HepG2 (cell line): Measurements from ENCODE around the gene MPP3. TPM values are rescaled to one million over a fixed set of nuclear protein-coding genes. Genes with fewer than 3 reads are reported as not detected.
A peak's percentile ranks its signal among the peaks of the same experiment; 100 is the strongest.

ENCODE experiments used
- CEBPZ ChIP-seq: IDR thresholded peaks from 2 replicates; pipeline ENCODE4 v1.6.1; 2012; ENCODE audit warnings: low read length, improper control_type of control experiment
- JARID2 ChIP-seq: sonication (generic); formaldehyde crosslinking; IDR thresholded peaks from 2 replicates; pipeline ENCODE4 v1.8.1; 2023; ENCODE audit warnings: missing genetic modification reagents, inconsistent platforms; ENCODE audit not compliant: insufficient replicate concordance
- KLF16 ChIP-seq, 2 experiments: sonication (generic) in 1 of 2; formaldehyde crosslinking in 1 of 2; IDR thresholded peaks; 2 replicates each; pipeline versions ENCODE4 v1.6.1 to v1.8.0; 2016 to 2023; ENCODE audit warnings: missing genetic modification reagents in 2 of 2, missing compliant biosample characterization in 1 of 2
- NCOA5 ChIP-seq: sonication (generic); formaldehyde crosslinking; IDR thresholded peaks from 2 replicates; pipeline ENCODE4 v1.4.0; 2020; ENCODE audit warnings: missing genetic modification reagents
- NPAS2 ChIP-seq: sonication (generic); formaldehyde crosslinking; IDR thresholded peaks from 2 replicates; pipeline ENCODE4 v1.8.0; 2022; ENCODE audit warnings: mild to moderate bottlenecking, missing genetic modification reagents, borderline replicate concordance
- RAD51 ChIP-seq: fragments of 450-650 bp; IDR thresholded peaks from 2 replicates; pipeline ENCODE4 v1.6.1; 2016; ENCODE audit warnings: borderline replicate concordance
- SPEN ChIP-seq: sonication (generic); formaldehyde crosslinking; IDR thresholded peaks from 2 replicates; pipeline ENCODE4 v1.5.1; 2020; ENCODE audit warnings: low read depth, mild to moderate bottlenecking, missing genetic modification reagents
- TEAD2 ChIP-seq: sonication (generic); formaldehyde crosslinking; IDR thresholded peaks from 2 replicates; pipeline ENCODE4 v1.9.0; 2021; ENCODE audit warnings: missing genetic modification reagents
- ZBTB42 ChIP-seq: sonication (generic); formaldehyde crosslinking; IDR thresholded peaks from 2 replicates; pipeline ENCODE4 v1.5.0; 2020; ENCODE audit warnings: mild to moderate bottlenecking, missing genetic modification reagents
- ZNF235 ChIP-seq: sonication (generic); formaldehyde crosslinking; IDR thresholded peaks from 2 replicates; pipeline ENCODE4 v1.8.1; 2023; ENCODE audit warnings: mild to moderate bottlenecking, missing genetic modification reagents, borderline replicate concordance
- ZNF253 ChIP-seq: sonication (generic); formaldehyde crosslinking; IDR thresholded peaks from 2 replicates; pipeline ENCODE4 v1.8.0; 2022; ENCODE audit warnings: mild to moderate bottlenecking, missing genetic modification reagents, borderline replicate concordance
- ZNF530 ChIP-seq: sonication (generic); formaldehyde crosslinking; IDR thresholded peaks from 2 replicates; pipeline ENCODE4 v1.5.0; 2020; ENCODE audit warnings: low read depth, mild to moderate bottlenecking, missing genetic modification reagents
- ZZZ3 ChIP-seq: sonication (generic); formaldehyde crosslinking; IDR thresholded peaks from 2 replicates; pipeline ENCODE4 v1.4.0; 2020; ENCODE audit warnings: missing genetic modification reagents, mild to moderate bottlenecking, borderline replicate concordance
- polyA plus RNA-seq, 8 experiments: library from polyadenylated mRNA; depleted of rRNA in 3 of 8; stranded (reverse) in 7 of 8; unstranded in 1 of 8; fragments of >200 nt; fragmentation: Illumina TruSeq in 4 of 8; extraction: Trizol in 4 of 8; gene quantifications; 2 replicates each; pipeline versions ENCODE4 v1.2.1 to v1.2.3, GENCODE V29; 2011 to 2016; ENCODE audit warnings: low read depth in 4 of 8, missing spikeins in 1 of 8, mixed read lengths in 1 of 8; ENCODE audit not compliant: insufficient read depth in 1 of 8
- total RNA-seq, 5 experiments: library from RNA; depleted of rRNA; stranded (reverse); fragments of >200 nt; fragmentation: Illumina TruSeq; extraction: Trizol; gene quantifications; 2 replicates each; pipeline ENCODE4 v1.2.3, GENCODE V29; 2016; ENCODE audit warnings: low read depth in 1 of 5
- TF ChIP-seq, protein P1 (sequence below): sonication (generic); formaldehyde crosslinking; IDR thresholded peaks from 2 replicates; pipeline ENCODE4 v1.4.0; 2020; ENCODE audit warnings: missing genetic modification reagents
- TF ChIP-seq, protein P2 (sequence below): IDR thresholded peaks from 2 replicates; pipeline ENCODE4 v1.6.1; 2016
- TF ChIP-seq, protein P3 (sequence below): sonication (generic); formaldehyde crosslinking; IDR thresholded peaks from 2 replicates; pipeline ENCODE4 v1.4.0; 2020; ENCODE audit warnings: low read depth, mild to moderate bottlenecking, missing genetic modification reagents
- TF ChIP-seq, protein P4 (sequence below): sonication (generic); formaldehyde crosslinking; IDR thresholded peaks from 2 replicates; pipeline ENCODE4 v1.9.0; 2022; ENCODE audit warnings: low read depth, missing genetic modification reagents
- TF ChIP-seq, protein P5 (sequence below): sonication (generic); formaldehyde crosslinking; IDR thresholded peaks from 2 replicates; pipeline ENCODE4 v1.5.0; 2020; ENCODE audit warnings: missing genetic modification reagents

Gene MPP3
- total and polyA plus RNA-seq, 2 of the 13 experiments (the other 11 are each of a cell fraction or from before 2014, with no cell fraction given): 0.91 to 1.8 TPM

DNA sequence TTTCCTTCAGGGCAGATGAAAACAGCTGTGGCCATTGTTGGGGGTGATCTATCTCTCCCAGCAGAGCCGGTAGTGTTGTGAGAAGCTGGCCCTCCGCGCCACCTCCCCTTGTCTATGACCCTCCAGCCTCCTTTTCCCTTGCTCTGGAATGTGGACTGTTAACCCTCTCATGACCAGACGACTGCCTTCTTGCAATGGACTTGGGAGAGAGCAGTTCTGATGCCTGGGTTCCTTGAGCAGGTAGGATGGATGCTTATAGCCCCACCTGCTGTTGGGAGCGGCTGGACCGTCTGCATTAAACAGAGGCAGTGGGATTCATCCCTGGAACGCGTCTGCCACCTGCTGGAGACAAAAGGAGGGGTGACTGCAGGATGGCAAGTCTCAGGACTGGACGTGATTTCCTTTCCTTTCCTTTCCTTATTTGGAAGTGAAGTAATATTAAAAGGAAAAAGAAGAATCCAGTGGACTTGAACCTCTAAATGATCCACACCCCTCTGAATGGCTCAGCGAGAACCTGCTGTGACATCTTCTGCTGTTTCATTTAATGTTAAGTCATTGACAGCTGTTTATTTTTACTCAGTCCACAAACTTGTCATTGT lies 72.6 kb downstream of the MPP3 start (continued):
- TF ChIP-seq, protein P1, sequence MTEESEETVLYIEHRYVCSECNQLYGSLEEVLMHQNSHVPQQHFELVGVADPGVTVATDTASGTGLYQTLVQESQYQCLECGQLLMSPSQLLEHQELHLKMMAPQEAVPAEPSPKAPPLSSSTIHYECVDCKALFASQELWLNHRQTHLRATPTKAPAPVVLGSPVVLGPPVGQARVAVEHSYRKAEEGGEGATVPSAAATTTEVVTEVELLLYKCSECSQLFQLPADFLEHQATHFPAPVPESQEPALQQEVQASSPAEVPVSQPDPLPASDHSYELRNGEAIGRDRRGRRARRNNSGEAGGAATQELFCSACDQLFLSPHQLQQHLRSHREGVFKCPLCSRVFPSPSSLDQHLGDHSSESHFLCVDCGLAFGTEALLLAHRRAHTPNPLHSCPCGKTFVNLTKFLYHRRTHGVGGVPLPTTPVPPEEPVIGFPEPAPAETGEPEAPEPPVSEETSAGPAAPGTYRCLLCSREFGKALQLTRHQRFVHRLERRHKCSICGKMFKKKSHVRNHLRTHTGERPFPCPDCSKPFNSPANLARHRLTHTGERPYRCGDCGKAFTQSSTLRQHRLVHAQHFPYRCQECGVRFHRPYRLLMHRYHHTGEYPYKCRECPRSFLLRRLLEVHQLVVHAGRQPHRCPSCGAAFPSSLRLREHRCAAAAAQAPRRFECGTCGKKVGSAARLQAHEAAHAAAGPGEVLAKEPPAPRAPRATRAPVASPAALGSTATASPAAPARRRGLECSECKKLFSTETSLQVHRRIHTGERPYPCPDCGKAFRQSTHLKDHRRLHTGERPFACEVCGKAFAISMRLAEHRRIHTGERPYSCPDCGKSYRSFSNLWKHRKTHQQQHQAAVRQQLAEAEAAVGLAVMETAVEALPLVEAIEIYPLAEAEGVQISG (CRISPR knock-in tag): peak; percentile 63; the same call in 1 of the 2 replicates
- no peak for TF ChIP-seq ZNF253
- no peak for TF ChIP-seq SPEN (CRISPR knock-in tag)
- TF ChIP-seq NPAS2: no peak
- TF ChIP-seq, protein P2, sequence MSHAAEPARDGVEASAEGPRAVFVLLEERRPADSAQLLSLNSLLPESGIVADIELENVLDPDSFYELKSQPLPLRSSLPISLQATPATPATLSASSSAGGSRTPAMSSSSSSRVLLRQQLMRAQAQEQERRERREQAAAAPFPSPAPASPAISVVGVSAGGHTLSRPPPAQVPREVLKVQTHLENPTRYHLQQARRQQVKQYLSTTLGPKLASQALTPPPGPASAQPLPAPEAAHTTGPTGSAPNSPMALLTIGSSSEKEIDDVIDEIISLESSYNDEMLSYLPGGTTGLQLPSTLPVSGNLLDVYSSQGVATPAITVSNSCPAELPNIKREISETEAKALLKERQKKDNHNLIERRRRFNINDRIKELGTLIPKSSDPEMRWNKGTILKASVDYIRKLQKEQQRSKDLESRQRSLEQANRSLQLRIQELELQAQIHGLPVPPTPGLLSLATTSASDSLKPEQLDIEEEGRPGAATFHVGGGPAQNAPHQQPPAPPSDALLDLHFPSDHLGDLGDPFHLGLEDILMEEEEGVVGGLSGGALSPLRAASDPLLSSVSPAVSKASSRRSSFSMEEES: peak; percentile 62; the same call in 1 of the 2 replicates
- TF ChIP-seq NCOA5 (CRISPR knock-in tag): no peak
- TF ChIP-seq RAD51: no peak
- TF ChIP-seq, protein P3, sequence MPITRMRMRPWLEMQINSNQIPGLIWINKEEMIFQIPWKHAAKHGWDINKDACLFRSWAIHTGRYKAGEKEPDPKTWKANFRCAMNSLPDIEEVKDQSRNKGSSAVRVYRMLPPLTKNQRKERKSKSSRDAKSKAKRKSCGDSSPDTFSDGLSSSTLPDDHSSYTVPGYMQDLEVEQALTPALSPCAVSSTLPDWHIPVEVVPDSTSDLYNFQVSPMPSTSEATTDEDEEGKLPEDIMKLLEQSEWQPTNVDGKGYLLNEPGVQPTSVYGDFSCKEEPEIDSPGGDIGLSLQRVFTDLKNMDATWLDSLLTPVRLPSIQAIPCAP: no peak
- no peak for TF ChIP-seq ZNF235 (CRISPR knock-in tag)
- TF ChIP-seq, protein P4, sequence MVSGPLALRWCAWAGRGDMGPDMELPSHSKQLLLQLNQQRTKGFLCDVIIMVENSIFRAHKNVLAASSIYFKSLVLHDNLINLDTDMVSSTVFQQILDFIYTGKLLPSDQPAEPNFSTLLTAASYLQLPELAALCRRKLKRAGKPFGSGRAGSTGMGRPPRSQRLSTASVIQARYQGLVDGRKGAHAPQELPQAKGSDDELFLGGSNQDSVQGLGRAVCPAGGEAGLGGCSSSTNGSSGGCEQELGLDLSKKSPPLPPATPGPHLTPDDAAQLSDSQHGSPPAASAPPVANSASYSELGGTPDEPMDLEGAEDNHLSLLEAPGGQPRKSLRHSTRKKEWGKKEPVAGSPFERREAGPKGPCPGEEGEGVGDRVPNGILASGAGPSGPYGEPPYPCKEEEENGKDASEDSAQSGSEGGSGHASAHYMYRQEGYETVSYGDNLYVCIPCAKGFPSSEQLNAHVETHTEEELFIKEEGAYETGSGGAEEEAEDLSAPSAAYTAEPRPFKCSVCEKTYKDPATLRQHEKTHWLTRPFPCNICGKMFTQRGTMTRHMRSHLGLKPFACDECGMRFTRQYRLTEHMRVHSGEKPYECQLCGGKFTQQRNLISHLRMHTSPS (CRISPR knock-in tag): no peak
- 0 out of 2 replicates have a peak, but pooled peaks have one; percentile 68 for TF ChIP-seq ZBTB42 (CRISPR knock-in tag)
- no peak for TF ChIP-seq CEBPZ
- no peak for TF ChIP-seq ZNF530 (CRISPR knock-in tag)
- TF ChIP-seq KLF16 (CRISPR knock-in tag; IDR thresholded peaks at IDR 0.05): peak in 1 of 2 experiments; percentile 87; a peak in 2 of 4 replicates
- TF ChIP-seq, protein P5, sequence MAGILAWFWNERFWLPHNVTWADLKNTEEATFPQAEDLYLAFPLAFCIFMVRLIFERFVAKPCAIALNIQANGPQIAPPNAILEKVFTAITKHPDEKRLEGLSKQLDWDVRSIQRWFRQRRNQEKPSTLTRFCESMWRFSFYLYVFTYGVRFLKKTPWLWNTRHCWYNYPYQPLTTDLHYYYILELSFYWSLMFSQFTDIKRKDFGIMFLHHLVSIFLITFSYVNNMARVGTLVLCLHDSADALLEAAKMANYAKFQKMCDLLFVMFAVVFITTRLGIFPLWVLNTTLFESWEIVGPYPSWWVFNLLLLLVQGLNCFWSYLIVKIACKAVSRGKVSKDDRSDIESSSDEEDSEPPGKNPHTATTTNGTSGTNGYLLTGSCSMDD: no peak
- TF ChIP-seq TEAD2 (CRISPR knock-in tag): no peak
- TF ChIP-seq ZZZ3 (CRISPR knock-in tag): no peak
- peak; percentile 98 for TF ChIP-seq JARID2 (CRISPR knock-in tag)
